Left renal pelvis (tissue), 4 donors: ENCODE data around the gene HPSE2. TPM values are rescaled to one million over a fixed set of nuclear protein-coding genes. Genes with fewer than 3 reads are reported as not detected.

Experiments
- polyA plus RNA-seq, 4 donors: library from polyadenylated mRNA; unstranded; fragments of 120-200 nt; gene quantifications; one replicate each; pipeline ENCODE4 v1.2.1, GENCODE V29; 2013; ENCODE audit not compliant: insufficient read length in 4 of 4

HPSE2 gene
- polyA plus RNA-seq, 4 donors: 1.3 to 12.6 (median 1.7) TPM

Other genes starting within 250 kb of the HPSE2 start
- 1 to 10 TPM in 3 of 4 donors, under 1 TPM in 1; 0.55 to 2.3 (median 1.7) TPM for gene CNNM1, start 93.5 kb upstream of the HPSE2 start, polyA plus RNA-seq
- 10 to 100 TPM; 25.8 to 93.4 (median 82.7) TPM for gene GOT1, start 194.8 kb upstream of the HPSE2 start, polyA plus RNA-seq